Cerebellar cortex (tissue), 1 donor: ENCODE results near the gene TNPO1.
A peak's percentile ranks its signal among the peaks of the same experiment; 100 is the strongest.
"Not testable (repeated sequence)": the region's sequence is repeated elsewhere in the genome, so short reads cannot be mapped to it uniquely, and the experiment has no call there.

Experiments
- DNase-seq: peaks from one replicate; pipeline ENCODE4 v3.0.0-alpha.2; 2015; ENCODE audit warnings: low spot score

The TNPO1 gene

DNA sequence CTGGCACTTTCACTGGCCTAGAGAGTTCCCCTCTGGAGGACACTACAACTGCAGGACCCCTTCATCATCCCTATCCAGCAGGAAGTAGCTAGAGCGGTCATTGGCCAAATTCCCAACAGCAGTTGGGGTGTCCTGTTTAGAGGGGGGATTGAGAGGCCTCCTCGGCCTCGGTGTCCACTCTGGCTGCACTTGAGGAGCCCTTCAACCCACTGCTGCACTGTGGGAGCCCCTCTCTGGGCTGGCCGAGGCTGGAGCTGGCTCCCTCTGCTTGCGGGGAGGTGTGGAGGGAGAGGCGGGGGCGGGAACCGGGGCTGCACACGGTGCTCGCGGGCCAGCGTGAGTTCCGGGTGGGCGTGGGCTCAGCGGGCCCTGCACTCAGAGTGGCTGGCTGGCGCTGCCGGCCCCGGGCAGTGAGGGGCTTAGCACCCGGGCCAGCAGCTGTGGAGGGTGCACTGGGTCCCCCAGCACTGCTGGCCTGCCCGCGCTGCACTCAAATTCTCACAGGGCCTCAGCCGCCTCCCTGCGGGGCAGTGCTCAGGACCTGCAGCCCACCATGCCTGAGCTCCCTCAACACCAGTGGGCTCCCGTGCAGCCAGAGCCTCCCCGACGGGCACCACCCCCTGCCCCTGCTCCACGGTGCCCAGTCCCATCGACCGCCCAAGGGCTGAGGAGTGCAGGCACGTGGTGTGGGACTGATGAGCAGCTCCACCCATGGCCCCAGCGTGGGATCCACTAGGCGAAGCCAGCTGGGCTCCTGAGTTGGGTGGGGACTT, 118.7 kb downstream of the TNPO1 start:
- DNase-seq, result not testable (repeated sequence)

DNA sequence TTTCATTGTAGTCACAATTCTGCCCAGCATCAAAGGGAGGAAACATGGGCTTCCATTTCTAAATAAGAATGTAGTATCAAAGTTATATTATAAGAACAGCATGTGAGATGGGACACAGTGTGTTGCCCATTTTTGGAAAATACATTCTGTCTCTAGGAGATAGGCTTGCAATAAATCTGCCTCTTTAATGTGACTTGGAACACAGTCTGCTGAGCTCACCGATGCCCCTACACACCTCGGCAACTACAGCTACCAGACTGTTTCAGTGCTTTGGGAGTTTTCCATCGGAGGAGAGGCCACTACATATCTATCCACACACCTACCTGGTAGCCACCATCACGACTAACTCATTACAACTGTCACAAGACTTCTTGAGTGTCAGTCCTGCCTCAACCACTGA, 120.4 kb downstream of the TNPO1 start:
- no peak for DNase-seq

DNA sequence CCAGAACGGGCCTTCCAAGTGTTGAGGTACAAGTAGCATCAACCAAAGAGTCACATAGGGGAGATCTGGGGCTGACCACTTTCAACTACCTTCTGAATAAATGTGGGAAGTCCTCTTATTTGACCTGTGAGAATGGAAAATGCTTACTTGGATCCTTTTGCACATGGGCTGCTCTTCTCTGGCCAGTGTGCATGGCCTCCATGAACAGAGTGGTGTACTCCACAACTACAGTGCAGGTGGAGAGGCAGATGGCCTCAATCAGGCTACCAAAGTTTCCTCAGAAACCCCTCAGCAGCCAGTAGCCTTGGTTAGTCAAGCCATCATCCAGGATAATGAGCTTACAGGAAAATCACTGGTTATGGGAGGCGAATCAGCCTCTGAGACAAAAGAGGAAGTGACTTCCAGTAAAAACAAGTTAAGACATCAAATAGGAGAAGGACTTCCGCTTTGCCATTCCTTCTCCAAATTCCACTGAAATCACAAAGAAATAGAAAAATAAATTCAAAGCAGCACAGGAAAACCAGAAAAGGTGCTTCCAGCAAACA, 121.1 kb downstream of the TNPO1 start:
- DNase-seq, result no peak

DNA sequence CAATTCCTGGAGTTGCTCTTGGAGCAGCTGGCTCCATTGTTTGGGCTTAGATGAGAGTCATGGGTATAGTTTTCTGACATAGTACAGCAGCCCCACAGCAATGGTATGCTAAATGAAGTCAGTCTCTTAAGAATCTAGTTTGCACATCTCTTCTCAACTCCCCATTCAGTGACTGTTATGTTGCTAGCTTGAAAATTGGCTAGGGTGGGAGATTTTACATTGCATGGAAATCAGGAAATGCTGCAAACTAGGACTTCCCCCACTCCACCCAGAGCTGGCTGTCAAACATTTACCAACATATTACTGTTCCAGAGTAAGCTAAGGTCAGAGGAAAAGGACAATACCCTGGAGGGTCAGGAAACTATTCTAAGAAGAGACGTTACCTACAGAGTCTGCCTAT, 121.7 kb downstream of the TNPO1 start:
- no peak for DNase-seq

DNA sequence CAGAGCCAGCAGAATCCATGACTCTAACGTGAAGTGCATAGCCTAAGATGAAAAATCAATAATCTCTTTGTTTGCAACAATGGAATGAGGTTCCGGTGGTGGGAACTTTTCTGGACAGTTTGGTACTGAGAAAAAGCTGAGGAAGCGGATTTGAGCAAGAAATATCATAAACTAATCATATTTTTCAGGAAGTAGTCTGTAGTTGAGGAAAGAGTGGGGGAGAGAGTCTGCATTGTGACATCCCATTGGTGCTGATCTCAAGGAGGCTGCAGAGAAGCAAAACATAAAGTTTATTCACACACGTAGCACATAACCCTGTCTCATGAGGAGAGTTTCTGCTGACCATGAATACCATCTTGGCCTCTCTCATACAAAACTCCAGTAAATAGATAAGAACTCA, 123.6 kb downstream of the TNPO1 start:
- no peak for DNase-seq

DNA sequence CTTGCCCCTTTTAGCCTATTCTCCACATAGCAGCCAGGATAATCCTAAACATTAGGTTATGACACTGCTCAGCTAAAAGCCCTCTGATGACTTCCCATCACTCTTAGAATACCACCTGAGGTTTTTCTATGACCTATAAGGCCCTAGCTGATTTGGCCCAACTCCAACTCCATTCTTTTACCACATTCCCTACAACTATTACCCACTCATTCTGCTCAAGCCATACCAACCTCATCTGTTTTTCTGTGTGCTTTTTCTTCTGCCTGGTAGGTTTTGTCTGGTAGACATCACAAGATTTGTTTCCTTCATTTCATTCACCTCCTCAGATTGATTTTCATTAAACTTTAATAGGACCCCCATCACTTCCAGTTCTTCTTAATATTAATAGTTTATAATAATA, 126.8 kb downstream of the TNPO1 start:
- DNase-seq, result no peak

DNA sequence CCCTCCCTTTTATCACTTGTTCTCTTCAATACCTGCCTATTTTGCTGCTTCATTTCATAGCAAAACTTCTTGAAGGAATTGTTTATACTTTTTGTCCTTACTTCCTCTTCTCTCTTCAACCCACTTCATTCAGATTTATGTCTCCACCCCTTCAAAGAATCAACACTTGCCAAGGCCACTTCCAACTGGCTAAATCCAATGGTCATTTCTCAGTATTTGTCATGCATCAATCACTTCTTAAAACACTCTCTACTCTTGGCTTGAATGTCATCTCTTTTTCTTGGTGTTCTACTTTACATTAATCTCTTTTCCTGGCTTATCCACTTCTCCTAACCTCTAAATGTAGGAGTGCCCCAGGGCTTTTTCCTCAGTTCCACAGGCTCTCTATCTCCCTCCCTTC, 131.0 kb downstream of the TNPO1 start:
- DNase-seq, result no peak

DNA sequence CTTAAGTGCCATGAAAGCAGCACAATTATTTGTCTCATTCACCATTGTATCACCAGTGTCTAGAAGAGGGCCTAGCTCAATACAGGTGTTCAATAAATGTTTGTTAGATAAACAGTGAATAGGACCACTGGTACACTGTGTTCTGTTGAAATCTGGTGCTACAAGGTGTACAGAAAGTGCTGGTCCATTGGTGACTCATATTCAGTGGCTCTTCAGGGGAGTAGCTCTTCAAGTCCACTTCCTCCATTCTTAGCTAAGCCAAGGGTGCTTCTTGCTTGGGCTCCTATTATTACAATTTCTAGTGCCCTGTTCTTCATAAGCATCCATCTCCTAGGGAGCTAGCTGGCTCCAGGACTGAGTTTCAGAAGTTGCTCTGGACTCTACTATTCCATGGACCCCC, 133.0 kb downstream of the TNPO1 start:
- DNase-seq, result no peak

DNA sequence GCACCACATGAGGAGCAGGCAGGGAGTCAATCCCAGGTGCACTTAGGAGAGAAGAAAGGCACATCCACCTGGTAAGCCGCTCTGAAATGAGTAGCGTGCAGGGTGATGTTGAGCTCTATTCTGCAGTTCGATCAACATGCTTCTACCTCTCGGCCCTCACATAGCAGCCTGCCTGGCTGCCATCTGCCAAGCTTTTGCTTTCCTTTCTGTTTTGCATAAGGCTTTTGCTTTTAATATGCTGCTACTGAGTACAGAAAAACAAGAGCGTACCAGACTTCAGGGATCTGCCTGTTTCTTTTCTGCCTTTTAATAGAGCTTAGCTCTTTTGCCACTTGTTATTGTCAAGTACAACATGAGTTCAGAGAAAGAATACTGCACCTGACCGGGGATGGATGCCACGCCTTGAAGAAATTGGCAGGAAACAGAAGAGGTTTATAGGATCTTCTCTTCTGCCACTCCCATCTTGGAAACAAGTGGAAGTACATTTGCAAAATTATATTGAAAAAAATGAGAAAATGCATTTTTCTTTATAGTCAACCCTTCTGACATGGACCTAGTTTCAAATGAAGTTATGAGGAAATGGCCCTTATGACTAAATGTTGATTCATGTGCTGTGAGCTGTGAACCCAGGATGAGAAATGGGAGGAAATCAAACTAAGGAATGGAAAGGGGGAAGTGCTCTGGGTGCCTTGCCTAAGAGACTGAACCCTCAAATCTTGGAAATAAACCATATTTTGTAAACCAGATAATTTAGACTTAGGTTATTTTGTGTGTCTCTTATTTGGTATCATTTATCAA, 135.4 kb downstream of the TNPO1 start:
- DNase-seq, result no peak

DNA sequence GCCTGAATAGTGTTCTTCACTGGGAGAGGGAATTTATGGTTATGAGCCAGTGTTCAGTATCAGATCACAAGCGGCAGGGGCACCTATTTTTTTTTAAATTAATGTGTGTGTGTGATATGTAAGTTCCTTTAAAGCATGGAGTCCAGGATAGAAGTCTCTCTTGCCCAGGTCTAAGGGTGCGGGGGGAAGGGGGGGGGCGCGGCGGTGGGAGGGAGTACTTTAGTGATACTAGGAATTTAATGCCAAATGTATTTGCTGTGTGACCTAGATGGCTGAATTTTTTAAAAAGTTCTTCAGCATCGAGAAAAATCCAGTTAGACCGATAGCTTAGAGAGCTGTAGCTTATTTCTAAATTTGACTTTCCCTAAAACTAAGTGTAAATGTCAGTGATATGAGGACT, 137.9 kb downstream of the TNPO1 start:
- no peak for DNase-seq

DNA sequence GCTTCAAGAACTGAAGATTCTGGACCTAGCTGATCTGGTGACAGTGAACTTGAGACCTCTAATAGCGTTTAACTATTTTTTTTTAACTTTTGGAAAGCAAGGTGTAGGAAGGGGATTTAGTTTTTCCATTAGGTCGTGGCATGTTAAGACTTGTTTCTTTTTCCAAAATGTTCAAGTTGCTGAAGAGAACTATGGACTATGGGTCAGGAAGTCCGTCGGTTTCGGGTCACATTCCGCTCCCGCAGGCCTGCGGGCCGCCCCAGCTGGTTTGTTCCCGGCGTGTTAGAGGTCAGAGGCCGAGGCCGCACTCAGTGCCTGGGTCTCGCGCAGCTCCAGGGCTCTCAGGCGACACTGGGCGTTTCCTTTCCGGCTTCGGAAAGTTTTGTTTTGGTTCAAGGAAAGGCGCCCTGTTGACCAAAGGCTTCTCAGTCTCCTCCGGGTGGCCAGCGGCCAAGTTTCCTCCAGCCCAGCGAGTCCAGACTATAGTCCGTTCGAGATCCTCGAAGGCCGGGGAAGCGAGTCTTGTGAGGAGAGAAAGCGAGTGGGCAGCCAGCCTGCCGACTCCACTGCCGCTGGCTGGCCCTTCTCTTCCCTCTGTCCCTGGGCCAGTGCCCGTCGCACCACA, 138.8 kb downstream of the TNPO1 start:
- no peak for DNase-seq

DNA sequence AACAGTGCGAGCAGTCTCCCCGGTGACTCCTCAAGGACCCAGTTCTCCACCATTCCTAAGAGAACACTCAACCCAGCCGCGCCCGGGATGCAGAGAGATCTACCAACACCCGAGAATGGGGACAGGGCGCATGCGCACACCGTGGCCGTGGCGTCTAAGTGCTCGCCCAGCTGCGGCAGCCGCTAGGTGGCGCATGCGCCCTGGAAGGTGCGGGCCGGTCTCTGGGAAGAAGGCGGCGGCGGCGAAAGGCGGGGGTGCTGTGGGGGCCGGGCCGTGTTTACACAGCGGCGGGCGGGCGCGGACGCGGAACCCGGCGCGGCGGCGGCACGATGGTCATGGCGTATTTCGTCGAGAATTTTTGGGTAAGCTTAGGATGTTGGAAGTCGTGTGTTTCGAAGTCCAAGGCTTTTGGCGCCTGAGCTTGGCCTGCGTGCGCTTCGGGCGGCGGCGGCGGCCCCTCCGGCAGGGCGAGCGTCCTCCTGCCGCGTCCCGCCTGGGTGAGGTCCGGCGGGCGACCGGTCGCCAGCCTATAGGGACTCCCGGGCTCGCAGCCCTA, 139.4 kb downstream of the TNPO1 start, which contains the start of gene FCHO2:
Gene FCHO2, plus strand, starts transcription at position 274 of the 556 bp plus-strand sequence. Its CDS starts 56 bp downstream, at position 330.
- DNase-seq, result peak; percentile 93

DNA sequence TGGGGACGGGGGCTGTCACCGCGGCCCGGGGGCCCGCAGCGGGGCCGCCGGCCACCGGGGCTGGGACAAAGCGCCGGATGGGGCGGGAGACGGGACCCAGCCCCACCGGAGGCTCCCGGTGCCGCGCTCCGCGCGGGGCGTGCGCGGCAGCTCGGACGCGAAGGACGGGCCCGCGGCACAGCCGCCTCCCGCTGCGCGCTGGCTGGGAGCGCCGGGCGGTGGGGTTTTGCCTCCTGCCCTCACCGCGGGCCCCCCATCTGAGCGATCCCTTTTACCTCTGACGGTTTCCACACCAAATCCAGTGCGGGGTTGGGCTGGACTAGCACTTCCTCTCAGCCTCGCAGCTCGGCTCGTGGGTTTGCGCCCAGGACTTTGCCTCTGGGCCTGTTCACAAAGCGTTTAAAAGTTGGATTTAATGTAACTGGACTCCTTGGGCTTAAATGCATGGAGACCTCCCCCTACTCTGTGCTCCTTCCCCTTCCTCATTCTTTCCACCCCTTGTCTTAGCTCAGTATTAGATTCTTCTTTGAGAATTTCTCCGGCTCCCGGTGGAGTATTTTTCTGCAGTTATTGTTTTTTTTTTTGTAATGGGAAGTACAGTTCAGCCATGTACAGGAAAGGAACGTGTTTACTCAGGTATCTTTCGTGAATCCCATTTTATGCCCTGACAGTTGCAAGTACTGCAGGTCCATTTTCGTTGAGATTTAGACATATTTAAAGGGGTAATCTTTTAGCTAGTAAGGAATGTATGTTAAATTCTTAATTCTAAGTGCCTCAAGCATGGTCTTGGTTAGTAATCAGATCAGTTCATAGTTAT, 140.1 kb downstream of the TNPO1 start:
- peak; percentile 60 for DNase-seq

DNA sequence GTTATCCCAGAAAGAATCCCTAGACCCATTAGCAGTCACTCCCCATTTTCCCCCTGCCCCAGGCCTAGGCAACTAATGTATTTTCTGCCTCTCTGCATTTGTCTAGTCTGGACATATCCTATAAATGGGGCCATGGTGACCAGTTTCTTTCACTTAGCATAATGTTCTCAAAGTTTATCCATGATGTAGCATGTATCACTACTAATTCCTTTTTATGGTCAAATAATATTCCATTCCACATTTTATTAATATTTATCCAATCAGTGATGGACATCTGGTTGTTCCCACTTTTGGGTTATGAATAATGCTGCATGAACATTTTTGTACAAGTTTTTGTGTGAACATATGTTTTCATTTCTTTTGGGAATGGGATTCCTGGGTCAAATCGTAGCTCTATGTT, 140.9 kb downstream of the TNPO1 start:
- DNase-seq, result no peak

DNA sequence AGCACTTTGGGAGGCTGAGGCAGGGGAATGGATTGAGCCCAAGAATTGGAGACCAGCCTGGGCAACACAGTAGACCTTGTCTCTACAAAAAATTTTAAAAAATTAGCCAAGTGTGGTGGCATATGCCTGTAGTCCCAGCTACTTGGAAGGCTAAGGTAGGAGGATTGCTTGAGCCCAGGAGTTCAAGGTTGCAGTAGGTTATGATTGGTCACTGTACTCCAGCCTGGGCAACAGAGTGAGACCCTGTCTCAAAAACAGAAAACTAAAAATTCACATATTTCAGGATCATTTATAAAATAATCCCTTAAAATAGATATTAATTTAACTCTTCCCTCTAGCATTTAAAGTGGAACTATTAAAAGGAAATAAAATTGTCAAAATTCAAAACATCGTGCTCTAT, 142.8 kb downstream of the TNPO1 start:
- DNase-seq, result no peak
